ENCODE results near the gene HAVCR2. TPM values are rescaled to one million over a fixed set of nuclear protein-coding genes. Genes with fewer than 3 reads are reported as not detected.

The HAVCR2 gene
- total RNA-seq, 1 donor from 2014 or later = 30.7 TPM

DNA sequence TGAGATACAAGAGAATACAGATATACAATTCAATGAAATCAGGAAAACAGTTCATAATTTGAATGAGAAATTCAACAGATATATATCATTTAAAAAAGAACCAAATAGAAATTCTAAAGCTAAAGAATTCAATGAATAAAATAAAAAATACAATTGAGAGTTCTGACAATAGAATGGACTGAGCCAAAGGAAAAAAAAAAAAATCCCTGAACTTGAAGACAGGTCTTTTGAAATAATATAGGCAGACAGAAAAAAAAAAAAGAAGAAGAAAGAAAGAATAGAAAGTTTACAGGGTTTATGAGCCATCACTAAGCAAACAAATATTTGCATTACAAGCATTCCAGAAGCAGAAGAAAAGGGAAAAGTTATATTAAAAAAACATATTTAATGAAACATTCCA, 12.9 kb upstream of the HAVCR2 start:
- DNase-seq (no peak), ATAC-seq (no peak)
- H3K36me3 ChIP-seq = no peaks in the 10 kb centered on the region
- H3K9me3 ChIP-seq = peaks cover 5% of the 10 kb centered on the region
- no peaks in the 10 kb centered on the region for H3K4me1 ChIP-seq
- TF ChIP-seq, protein P1, sequence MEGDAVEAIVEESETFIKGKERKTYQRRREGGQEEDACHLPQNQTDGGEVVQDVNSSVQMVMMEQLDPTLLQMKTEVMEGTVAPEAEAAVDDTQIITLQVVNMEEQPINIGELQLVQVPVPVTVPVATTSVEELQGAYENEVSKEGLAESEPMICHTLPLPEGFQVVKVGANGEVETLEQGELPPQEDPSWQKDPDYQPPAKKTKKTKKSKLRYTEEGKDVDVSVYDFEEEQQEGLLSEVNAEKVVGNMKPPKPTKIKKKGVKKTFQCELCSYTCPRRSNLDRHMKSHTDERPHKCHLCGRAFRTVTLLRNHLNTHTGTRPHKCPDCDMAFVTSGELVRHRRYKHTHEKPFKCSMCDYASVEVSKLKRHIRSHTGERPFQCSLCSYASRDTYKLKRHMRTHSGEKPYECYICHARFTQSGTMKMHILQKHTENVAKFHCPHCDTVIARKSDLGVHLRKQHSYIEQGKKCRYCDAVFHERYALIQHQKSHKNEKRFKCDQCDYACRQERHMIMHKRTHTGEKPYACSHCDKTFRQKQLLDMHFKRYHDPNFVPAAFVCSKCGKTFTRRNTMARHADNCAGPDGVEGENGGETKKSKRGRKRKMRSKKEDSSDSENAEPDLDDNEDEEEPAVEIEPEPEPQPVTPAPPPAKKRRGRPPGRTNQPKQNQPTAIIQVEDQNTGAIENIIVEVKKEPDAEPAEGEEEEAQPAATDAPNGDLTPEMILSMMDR (IDR thresholded peaks at IDR 0.05) = no peak
- no peaks in the 10 kb centered on the region for H3K27me3 ChIP-seq
- no peak overlapping the region for H3K4me3 ChIP-seq
- no peak overlapping the region for H3K27ac ChIP-seq
- intact Hi-C loops (cut with DNase I) = no loop called here

DNA sequence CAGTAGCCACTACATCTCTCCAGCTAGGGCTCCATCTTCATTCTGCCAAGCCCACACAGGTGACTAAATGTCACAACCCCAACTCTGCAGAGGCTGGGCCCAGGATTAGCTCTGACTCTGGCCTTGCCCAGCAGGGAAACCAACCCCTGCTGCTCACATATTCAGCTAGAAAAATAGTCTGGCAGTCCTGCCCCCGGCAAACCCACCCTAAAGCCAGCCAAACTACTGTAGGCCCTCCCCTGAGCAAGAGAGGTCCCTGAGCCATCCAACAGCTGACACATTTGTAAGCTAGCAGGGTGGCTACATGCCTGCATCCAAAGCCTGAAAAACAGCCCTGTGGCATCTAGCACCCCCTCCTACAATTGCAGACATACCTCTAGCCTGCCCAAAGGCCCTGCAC, 11.3 kb upstream of the HAVCR2 start:
- H3K4me1 ChIP-seq = no peaks in the 10 kb centered on the region
- H3K9me3 ChIP-seq = peaks cover 5% of the 10 kb centered on the region
- TF ChIP-seq, protein P1 (IDR thresholded peaks at IDR 0.05) = no peak
- ATAC-seq (no peak), DNase-seq (no peak)
- no peaks in the 10 kb centered on the region for H3K27me3 ChIP-seq
- intact Hi-C loops (cut with DNase I) = no loop called here
- no peak overlapping the region for H3K4me3 ChIP-seq
- no peaks in the 10 kb centered on the region for H3K36me3 ChIP-seq
- H3K27ac ChIP-seq = no peak overlapping the region

DNA sequence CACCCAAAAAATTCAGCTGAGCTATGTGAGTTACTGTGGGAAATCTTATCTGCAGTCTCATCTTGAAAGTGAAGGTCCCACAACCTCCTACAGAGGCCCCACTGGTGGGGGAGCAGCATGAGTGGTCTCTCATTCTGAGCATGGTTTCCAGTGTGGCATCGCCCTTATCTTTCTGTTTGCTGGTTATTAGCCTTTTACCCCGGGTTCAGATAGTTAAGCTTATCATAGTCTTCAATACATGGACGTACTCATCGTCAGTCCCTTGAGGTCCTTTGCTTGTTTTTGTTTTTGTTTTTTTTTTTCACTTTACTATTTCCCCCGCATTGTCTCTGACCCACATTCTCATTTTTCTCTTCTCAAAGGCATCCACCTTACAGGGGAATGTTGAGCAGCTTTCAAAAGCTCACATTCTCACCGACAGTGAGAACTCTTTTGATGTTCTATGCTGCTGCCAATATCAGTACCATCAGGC, 7.7 kb upstream of the HAVCR2 start:
- intact Hi-C loops (cut with DNase I) = no loop called here
- no peak overlapping the region for H3K27ac ChIP-seq
- no peaks in the 10 kb centered on the region for H3K27me3 ChIP-seq
- H3K9me3 ChIP-seq = peaks cover 3% of the 10 kb centered on the region
- no peaks in the 10 kb centered on the region for H3K36me3 ChIP-seq
- DNase-seq (no peak), ATAC-seq (no peak)
- no peak overlapping the region for H3K4me3 ChIP-seq
- H3K4me1 ChIP-seq = no peaks in the 10 kb centered on the region
- TF ChIP-seq, protein P1 (IDR thresholded peaks at IDR 0.05) = no peak

DNA sequence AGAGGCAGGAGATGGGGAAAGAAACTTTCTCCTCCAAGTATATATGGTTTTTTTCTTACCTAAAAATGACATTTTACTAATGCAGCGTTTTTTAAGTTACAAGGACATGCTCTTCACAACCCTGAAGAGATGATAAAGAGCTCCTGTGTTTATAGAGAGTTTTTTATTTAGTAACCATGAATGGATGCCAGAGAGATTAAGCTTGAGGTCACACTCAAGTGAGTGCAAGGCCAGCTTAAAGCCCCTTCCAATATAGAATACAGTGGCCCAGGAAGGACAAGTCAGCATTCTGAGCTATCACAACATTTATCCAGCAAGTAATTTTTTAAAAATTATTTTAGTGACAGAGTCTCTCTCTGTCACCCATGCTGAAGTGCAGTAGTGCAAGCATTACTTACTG, 6.7 kb upstream of the HAVCR2 start:
- Histone ChIP-seq H3K9me3 (no peaks in the 10 kb centered on the region), H3K27me3 (no peaks in the 10 kb centered on the region), H3K4me1 (no peaks in the 10 kb centered on the region), H3K36me3 (no peaks in the 10 kb centered on the region), H3K27ac (no peak overlapping the region), H3K4me3 (no peak overlapping the region)
- ATAC-seq (no peak), DNase-seq (no peak)
- intact Hi-C loops (cut with DNase I) = no loop called here
- TF ChIP-seq, protein P1 (IDR thresholded peaks at IDR 0.05) = no peak

DNA sequence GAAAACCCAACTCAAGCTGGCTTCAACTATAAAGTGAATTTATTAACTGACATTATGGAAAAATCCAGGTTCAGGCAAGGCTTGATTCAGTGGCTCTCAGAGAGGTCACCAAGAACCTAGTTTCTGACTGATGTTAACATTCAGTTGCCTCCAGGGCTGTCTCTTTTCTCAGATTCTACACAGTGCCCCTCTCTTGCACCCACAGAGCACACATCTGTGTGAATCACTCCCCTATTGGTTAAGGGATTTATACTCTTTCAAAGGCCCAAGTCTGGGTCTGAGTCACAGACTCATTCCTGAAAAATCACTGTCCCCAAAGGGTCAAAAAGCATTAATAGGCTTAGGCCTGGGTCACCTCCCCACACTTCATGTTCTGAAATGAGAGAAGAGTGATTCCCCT, 6.2 kb upstream of the HAVCR2 start:
- Histone ChIP-seq H3K4me1 (no peaks in the 10 kb centered on the region), H3K4me3 (no peak overlapping the region), H3K36me3 (no peaks in the 10 kb centered on the region), H3K9me3 (no peaks in the 10 kb centered on the region), H3K27me3 (no peaks in the 10 kb centered on the region), H3K27ac (no peak overlapping the region)
- intact Hi-C loops (cut with DNase I) = no loop called here
- DNase-seq (no peak), ATAC-seq (no peak)
- TF ChIP-seq, protein P1 (IDR thresholded peaks at IDR 0.05) = no peak

DNA sequence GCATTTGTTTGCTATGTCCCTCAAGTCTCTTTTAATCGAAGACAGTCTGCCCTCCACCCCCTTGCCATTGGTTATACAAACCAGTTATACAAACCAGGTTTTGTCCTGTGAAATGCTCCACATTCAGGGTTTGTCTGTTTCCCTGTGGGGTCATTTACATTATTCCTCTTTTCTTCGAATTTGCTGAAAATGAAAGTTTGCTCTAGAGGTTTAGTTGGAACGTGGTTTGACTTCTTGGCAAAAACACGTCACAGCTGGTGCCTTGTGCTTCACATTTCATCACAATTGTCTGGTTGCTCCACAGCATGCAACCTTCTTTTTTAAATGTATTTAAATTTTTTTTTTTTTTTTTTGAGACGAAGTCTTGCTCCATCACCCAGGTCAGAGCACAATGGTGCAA, 4.2 kb upstream of the HAVCR2 start:
- intact Hi-C loops (cut with DNase I) = no loop called here
- ATAC-seq = no peak

More for the DNA sequence above, 4.2 kb upstream of the HAVCR2 start:
- Histone ChIP-seq H3K27ac (peak overlapping the region; percentile 51), H3K4me3 (no peak overlapping the region), H3K4me1 (no peaks in the 10 kb centered on the region), H3K9me3 (no peaks in the 10 kb centered on the region), H3K27me3 (no peaks in the 10 kb centered on the region), H3K36me3 (no peaks in the 10 kb centered on the region)
- no peak for DNase-seq
- TF ChIP-seq, protein P1 (IDR thresholded peaks at IDR 0.05) = no peak
